ENCODE results near the gene CDK12. TPM values are rescaled to one million over a fixed set of nuclear protein-coding genes. Genes with fewer than 3 reads are reported as not detected.
"Not testable (repeated sequence)": the region's sequence is repeated elsewhere in the genome, so short reads cannot be mapped to it uniquely, and the experiment has no call there.

CDK12 gene
- total and polyA plus RNA-seq, 12 donors = 7.2 to 206 (median 44.2) TPM

- 60 to 79% (median 67%) methylated on average over 4 of the region's 4 CpGs for WGBS, 4 donors
Observed at GRCh38 chr17:39455919-39456318, 5.4 kb upstream of the CDK12 start.

GRCh38 chr17:39461926-39462569 lies 762 bp downstream of the CDK12 start:
- Histone ChIP-seq H3K27me3 (no peaks in the 10 kb centered on the region), H3K4me3 (peak overlapping the region; percentile 44 to 98 (median 79)), H3K4me1 (replicated peaks in 1 of 2) (peaks cover 3 to 27% of the 10 kb centered on the region in 2 donors), H3K36me3 (replicated peaks in 1 of 2) (no peaks in the 10 kb centered on the region), H3K9me3 (replicated peaks in 1 of 3) (no peaks in the 10 kb centered on the region), H3K27ac (peak overlapping the region; percentile 83 to 99 (median 95))
- intact Hi-C loops (cut with DNase I) = no loop called here
- WGBS, 4 donors = 0 to 2% (median 1%) methylated on average over 25 to 34 of the region's 34 CpGs
- TF ChIP-seq CTCF (IDR thresholded peaks at IDR 0.05) (no peak), POLR2A (IDR thresholded peaks at IDR 0.05) (peak in 1 of 2 donors; percentile 52)
- peak; percentile 37 to 77 (median 57) for DNase-seq

More at GRCh38 chr17:39455919-39456318, 5.4 kb upstream of the CDK12 start:
- H3K36me3 ChIP-seq (replicated peaks in 1 of 2) = no peaks in the 10 kb centered on the region
- peaks cover 0 to 9% of the 10 kb centered on the region in 2 donors for H3K4me1 ChIP-seq (replicated peaks in 1 of 2)
- H3K27ac ChIP-seq = no peak overlapping the region
- no peaks in the 10 kb centered on the region for H3K27me3 ChIP-seq
- no peak for TF ChIP-seq POLR2A (IDR thresholded peaks at IDR 0.05)
- no peak for TF ChIP-seq CTCF (IDR thresholded peaks at IDR 0.05)
- no peak for DNase-seq
- intact Hi-C loops (cut with DNase I) = no loop called here
- no peaks in the 10 kb centered on the region for H3K9me3 ChIP-seq (replicated peaks in 1 of 3)
- no peak overlapping the region for H3K4me3 ChIP-seq

- no peak for TF ChIP-seq POLR2A (IDR thresholded peaks at IDR 0.05)
- H3K9me3 ChIP-seq (replicated peaks in 1 of 3) = no peaks in the 10 kb centered on the region
- no peaks in the 10 kb centered on the region for H3K36me3 ChIP-seq (replicated peaks in 1 of 2)
- 2 to 3% (median 2%) methylated on average over 14 to 28 of the region's 28 CpGs for WGBS, 4 donors
- H3K4me1 ChIP-seq (replicated peaks in 1 of 2) = peaks cover 3 to 32% of the 10 kb centered on the region in 2 donors
- H3K27ac ChIP-seq = peak overlapping the region in 4 of 5 donors; percentile 83 to 99 (median 97)
- intact Hi-C loops (cut with DNase I) = no loop called here
- H3K4me3 ChIP-seq = peak overlapping the region; percentile 44 to 98 (median 79)
- peak in 5 of 7 donors; percentile 16 to 61 (median 29) for DNase-seq
- H3K27me3 ChIP-seq = no peaks in the 10 kb centered on the region
Observed at GRCh38 chr17:39462631-39463375, 1.5 kb downstream of the CDK12 start.

DNA sequence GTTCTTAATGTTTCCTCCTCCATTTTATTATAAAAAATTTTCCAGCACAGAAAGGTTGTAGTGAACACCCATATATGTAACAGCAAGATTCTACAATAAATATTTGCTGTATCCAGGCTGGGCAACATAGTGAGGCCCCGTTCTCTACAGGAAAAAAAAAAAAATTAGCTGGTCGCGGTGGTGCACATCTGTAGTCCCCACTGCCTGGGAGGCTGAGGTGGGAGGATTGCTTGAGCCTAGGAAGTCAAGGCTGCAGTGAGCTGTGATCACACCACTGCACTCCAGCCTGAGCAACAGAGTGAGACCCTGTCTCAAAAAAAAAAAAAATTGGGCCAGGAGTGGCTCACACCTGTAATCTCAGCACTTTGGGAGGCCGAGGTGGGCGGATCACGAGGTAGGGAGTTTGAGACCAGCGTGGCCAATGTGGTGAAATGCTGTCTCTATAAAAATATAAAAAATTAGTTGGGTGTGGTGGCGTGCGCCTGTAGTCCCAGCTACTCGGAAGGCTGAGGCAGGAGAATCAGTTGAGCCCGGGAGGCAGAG lies 3.4 kb downstream of the CDK12 start:
- H3K36me3 ChIP-seq (replicated peaks in 1 of 2); H3K27me3 ChIP-seq; intact Hi-C loops (cut with DNase I); H3K27ac ChIP-seq; H3K9me3 ChIP-seq (replicated peaks in 1 of 3): not testable (repeated sequence)
- H3K4me1 ChIP-seq (replicated peaks in 1 of 2) = peaks cover 3 to 32% of the 10 kb centered on the region in 2 donors
- peak in 2 of 7 donors; percentile 9 to 43 for DNase-seq
- H3K4me3 ChIP-seq = peak overlapping the region in 1 of 4 donors; percentile 62
- WGBS, 4 donors = 76 to 90% (median 87%) methylated on average over 11 of the region's 11 CpGs

- H3K9me3 ChIP-seq (replicated peaks in 1 of 3); DNase-seq; H3K4me3 ChIP-seq; intact Hi-C loops (cut with DNase I); H3K27me3 ChIP-seq; H3K27ac ChIP-seq: not testable (repeated sequence)
- peaks cover 3 to 26% of the 10 kb centered on the region in 2 donors for H3K4me1 ChIP-seq (replicated peaks in 1 of 2)
- peaks cover 0 to 33% of the 10 kb centered on the region in 2 donors for H3K36me3 ChIP-seq (replicated peaks in 1 of 2)
- 93 to 99% (median 96%) methylated on average over 11 of the region's 11 CpGs for WGBS, 4 donors
Observed at GRCh38 chr17:39468610-39469009, 7.3 kb downstream of the CDK12 start.

All from adrenal gland (tissue), 12 donors.